Brain microvascular endothelial cell (primary cell): ENCODE data around the gene SAP30BP.

Source experiments
- DNase-seq: peaks from one replicate; pipeline ENCODE4 v3.0.0-alpha.2; 2020
- H3K27ac ChIP-seq: fragments of 250-450 bp; sonication (Bioruptor Pico); 2 replicates; pipeline ENCODE4 v1.5.1; 2020; ENCODE audit warnings: mild to moderate bottlenecking, moderate library complexity
- H3K27me3 ChIP-seq: fragments of 250-450 bp; sonication (Bioruptor Pico); replicated peaks from 2 replicates; pipeline ENCODE4 v1.5.1; 2020; ENCODE audit warnings: mild to moderate bottlenecking
- H3K36me3 ChIP-seq: fragments of 250-450 bp; sonication (Bioruptor Pico); replicated peaks from 2 replicates; pipeline ENCODE4 v1.5.1; 2020; ENCODE audit warnings: mild to moderate bottlenecking
- H3K4me3 ChIP-seq: 2 replicates; pipeline ENCODE4 v1.5.1; 2011; ENCODE audit warnings: low read depth, mild to moderate bottlenecking, control low read depth, low read length, moderate library complexity
- in situ Hi-C: cut with HindIII; loops from 2 replicates; pipeline ENCODE4 v1.10.0; 2017; ENCODE audit warnings: low sequenced_read_pairs, low pct_ligation_motif_present
- TF ChIP-seq, protein P1 (sequence below): IDR thresholded peaks from 2 replicates; pipeline ENCODE4 v1.5.1; 2011; ENCODE audit warnings: low read depth, mild to moderate bottlenecking, moderate library complexity, low read length, control low read depth, inconsistent platforms; ENCODE audit errors: missing control alignments

Gene SAP30BP

GRCh38 chr17:75665981-75666380 is 1.2 kb upstream of the SAP30BP start:
- H3K27ac ChIP-seq: no peak overlapping the region
- peaks cover 26% of the 10 kb centered on the region for H3K36me3 ChIP-seq
- TF ChIP-seq, protein P1, sequence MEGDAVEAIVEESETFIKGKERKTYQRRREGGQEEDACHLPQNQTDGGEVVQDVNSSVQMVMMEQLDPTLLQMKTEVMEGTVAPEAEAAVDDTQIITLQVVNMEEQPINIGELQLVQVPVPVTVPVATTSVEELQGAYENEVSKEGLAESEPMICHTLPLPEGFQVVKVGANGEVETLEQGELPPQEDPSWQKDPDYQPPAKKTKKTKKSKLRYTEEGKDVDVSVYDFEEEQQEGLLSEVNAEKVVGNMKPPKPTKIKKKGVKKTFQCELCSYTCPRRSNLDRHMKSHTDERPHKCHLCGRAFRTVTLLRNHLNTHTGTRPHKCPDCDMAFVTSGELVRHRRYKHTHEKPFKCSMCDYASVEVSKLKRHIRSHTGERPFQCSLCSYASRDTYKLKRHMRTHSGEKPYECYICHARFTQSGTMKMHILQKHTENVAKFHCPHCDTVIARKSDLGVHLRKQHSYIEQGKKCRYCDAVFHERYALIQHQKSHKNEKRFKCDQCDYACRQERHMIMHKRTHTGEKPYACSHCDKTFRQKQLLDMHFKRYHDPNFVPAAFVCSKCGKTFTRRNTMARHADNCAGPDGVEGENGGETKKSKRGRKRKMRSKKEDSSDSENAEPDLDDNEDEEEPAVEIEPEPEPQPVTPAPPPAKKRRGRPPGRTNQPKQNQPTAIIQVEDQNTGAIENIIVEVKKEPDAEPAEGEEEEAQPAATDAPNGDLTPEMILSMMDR: no peak
- peak overlapping the region; percentile 98 for H3K4me3 ChIP-seq
- no peak for DNase-seq
- in situ Hi-C loops: no loop called here
- no peaks in the 10 kb centered on the region for H3K27me3 ChIP-seq

- Histone ChIP-seq H3K27me3 (no peaks in the 10 kb centered on the region), H3K4me3 (peak overlapping the region; percentile 98), H3K27ac (peak overlapping the region; percentile 94), H3K36me3 (peaks cover 41% of the 10 kb centered on the region)
- in situ Hi-C loops: no loop called here
- no peak for DNase-seq
- TF ChIP-seq, protein P1: no peak
Observed at GRCh38 chr17:75667825-75668224, 687 bp downstream of the SAP30BP start.

DNA sequence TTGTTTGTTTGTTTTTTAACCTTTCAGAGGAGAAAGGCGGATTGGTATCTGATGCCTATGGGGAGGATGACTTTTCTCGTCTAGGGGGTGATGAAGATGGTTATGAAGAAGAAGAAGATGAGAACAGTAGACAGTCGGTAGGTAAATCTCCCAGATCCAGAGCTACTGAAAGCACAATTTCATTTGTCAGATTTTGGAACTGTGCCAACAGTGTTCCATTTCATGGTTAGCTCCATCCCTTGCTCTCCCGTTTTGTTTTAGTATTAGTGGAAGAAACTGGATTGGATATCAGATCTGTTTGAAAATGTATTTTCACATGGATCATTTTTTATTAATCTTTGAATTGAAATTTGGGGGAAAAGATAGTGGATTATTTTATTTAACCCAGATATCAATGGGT is 1.4 kb downstream of the SAP30BP start:
- peaks cover 46% of the 10 kb centered on the region for H3K36me3 ChIP-seq
- TF ChIP-seq, protein P1: no peak
- peak overlapping the region; percentile 98 for H3K4me3 ChIP-seq
- no peak for DNase-seq
- H3K27ac ChIP-seq: no peak overlapping the region
- in situ Hi-C loops: no loop called here
- no peaks in the 10 kb centered on the region for H3K27me3 ChIP-seq

GRCh38 chr17:75670868-75671267 is 3.7 kb downstream of the SAP30BP start:
- H3K27me3 ChIP-seq: no peaks in the 10 kb centered on the region
- no peak overlapping the region for H3K27ac ChIP-seq
- TF ChIP-seq, protein P1: no peak
- in situ Hi-C loops: loop anchor here (10.0 kb wide), 1 partner anchor 74 kb away; no protein-coding TSS in a partner anchor
- no peak for DNase-seq
- no peak overlapping the region for H3K4me3 ChIP-seq
- peaks cover 51% of the 10 kb centered on the region for H3K36me3 ChIP-seq

DNA sequence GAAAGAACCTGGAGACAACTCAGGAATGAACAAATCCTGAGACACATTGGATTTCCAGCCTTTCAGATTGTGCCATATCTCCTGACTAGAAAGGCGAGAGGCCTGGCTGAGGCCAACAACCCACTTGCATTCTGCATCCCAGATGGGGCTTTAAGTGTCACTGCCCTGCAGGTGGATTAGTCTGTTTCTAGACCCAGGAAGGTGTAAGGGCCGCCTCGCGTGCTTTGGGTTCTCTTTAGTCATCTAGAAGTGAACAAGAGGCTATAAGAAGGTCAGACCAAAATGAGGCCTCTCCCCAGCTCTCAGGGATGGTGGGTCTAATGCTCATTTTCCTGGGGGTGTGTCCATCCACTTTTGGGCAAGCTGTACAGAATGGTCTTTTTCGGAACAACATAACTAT is 4.9 kb downstream of the SAP30BP start:
- no peak for DNase-seq
- no peak overlapping the region for H3K27ac ChIP-seq
- H3K4me3 ChIP-seq: no peak overlapping the region
- TF ChIP-seq, protein P1: no peak
- H3K36me3 ChIP-seq: peaks cover 54% of the 10 kb centered on the region
- no peaks in the 10 kb centered on the region for H3K27me3 ChIP-seq
- in situ Hi-C loops: loop anchor here (10.0 kb wide), 1 partner anchor 73 kb away; no protein-coding TSS in a partner anchor

GRCh38 chr17:75673487-75673886 is 6.3 kb downstream of the SAP30BP start:
- no peaks in the 10 kb centered on the region for H3K27me3 ChIP-seq
- no peak overlapping the region for H3K27ac ChIP-seq
- TF ChIP-seq, protein P1: no peak
- in situ Hi-C loops: loop anchor here (10.0 kb wide), 1 partner anchor 71 kb away; no protein-coding TSS in a partner anchor
- H3K4me3 ChIP-seq: no peak overlapping the region
- peaks cover 56% of the 10 kb centered on the region for H3K36me3 ChIP-seq
- no peak for DNase-seq
